Aorta (tissue), 5 donors: Measurements from ENCODE around the gene CADM1. TPM values are rescaled to one million over a fixed set of nuclear protein-coding genes. Genes with fewer than 3 reads are reported as not detected.

Experiments used
- ATAC-seq: fragments of 200-7000 bp; cut with Tn5 transposase; one replicate; pipeline ENCODE4 v1.9.1; 2022; ENCODE audit warnings: moderate library complexity; ENCODE audit not compliant: low FRiP score
- DNase-seq, 2 donors: peaks; one replicate each; pipeline ENCODE4 v3.0.0-alpha.2; 2020
- H3K27ac ChIP-seq, 2 donors: one replicate each; pipeline ENCODE4 v1.5.1; 2013; ENCODE audit warnings: low read length in 2 of 2, mild to moderate bottlenecking in 2 of 2, moderate library complexity in 2 of 2, control low read depth in 1 of 2, inconsistent platforms in 1 of 2, low read depth in 1 of 2
- H3K27me3 ChIP-seq, 2 donors: one replicate each; pipeline ENCODE4 v1.6.1; 2013; ENCODE audit warnings: control low read depth in 1 of 2, low read length in 1 of 2, mild to moderate bottlenecking in 1 of 2, moderate library complexity in 1 of 2; ENCODE audit not compliant: insufficient read depth in 2 of 2, control insufficient read depth in 1 of 2
- H3K36me3 ChIP-seq, 2 donors: one replicate each; pipeline ENCODE4 v1.6.1; 2013; ENCODE audit warnings: control low read depth in 1 of 2, low read length in 1 of 2, mild to moderate bottlenecking in 1 of 2; ENCODE audit not compliant: insufficient read depth in 2 of 2, control insufficient read depth in 1 of 2
- H3K4me1 ChIP-seq, 2 donors: one replicate each; pipeline ENCODE4 v1.6.1; 2013; ENCODE audit warnings: low read length in 2 of 2, control low read depth in 1 of 2, mild to moderate bottlenecking in 1 of 2, moderate library complexity in 1 of 2; ENCODE audit not compliant: insufficient read depth in 2 of 2, control insufficient read depth in 1 of 2
- H3K4me3 ChIP-seq, 2 donors: one replicate each; pipeline ENCODE4 v1.5.1; 2013; ENCODE audit warnings: low read length in 2 of 2, control low read depth in 1 of 2, mild to moderate bottlenecking in 1 of 2
- H3K9me3 ChIP-seq: one replicate; pipeline ENCODE4 v1.6.1; 2013; ENCODE audit warnings: mild to moderate bottlenecking, low read length; ENCODE audit not compliant: control insufficient read depth
- WGBS, 2 donors: extraction: QIAGEN DNeasy Blood & Tissue Kit; methylation state at CpG; one replicate each; pipeline ENCODE4 v1.1.7; 2013; 5-methylcytosine and 5-hydroxymethylcytosine counted together
- intact Hi-C, 2 donors: fragments of 100-400 bp; cut with DNase I; formaldehyde crosslinking; loops; one replicate each; pipeline versions ENCODE4 v1.14.2 to v1.15.0; 2022
- polyA plus RNA-seq, 2 donors: library from polyadenylated mRNA; stranded (reverse); fragments of 200-250 nt; gene quantifications; one replicate each; pipeline ENCODE4 v1.2.3, GENCODE V29; 2013
- total RNA-seq, 2 donors: library from RNA; stranded (reverse); fragmentation: NEBNext Ultra II Directional; extraction: Animal tissue kit (Norgen Biotek cat#: 25700); gene quantifications; one replicate each; pipeline ENCODE4 v1.2.1, GENCODE V29; 2021
- donor health status: healthy with polysubstance abuse.
- donor health status: Bipolar disorder and iron deficiency.
- donor health status: DM: no; HTN: no; CAD: no.
- donor health status: DM: no; HTN: no; CAD: no.
- donor health status: DM: yes; HTN: yes; CAD: no.

The CADM1 gene
- total and polyA plus RNA-seq, 4 donors = 0.26 to 9.8 (median 5.7) TPM

- H3K4me3 ChIP-seq = no peak overlapping the region
- intact Hi-C loops = no loop called here
- H3K36me3 ChIP-seq = no peaks in the 10 kb centered on the region
- 74 to 82% methylated on average over 14 of the region's 14 CpGs for WGBS, 2 donors
- H3K27me3 ChIP-seq = no peaks in the 10 kb centered on the region
- ATAC-seq (no peak), DNase-seq (no peak)
- no peak overlapping the region for H3K27ac ChIP-seq
- no peaks in the 10 kb centered on the region for H3K9me3 ChIP-seq
- H3K4me1 ChIP-seq = no peaks in the 10 kb centered on the region
Observed at GRCh38 chr11:115178705-115179104, 325.5 kb downstream of the CADM1 start.

GRCh38 chr11:115173136-115173535, 331.1 kb downstream of the CADM1 start:
- intact Hi-C loops = no loop called here
- Histone ChIP-seq H3K4me1 (no peaks in the 10 kb centered on the region), H3K36me3 (no peaks in the 10 kb centered on the region), H3K4me3 (no peak overlapping the region), H3K9me3 (no peaks in the 10 kb centered on the region), H3K27ac (no peak overlapping the region), H3K27me3 (no peaks in the 10 kb centered on the region)
- 87 to 88% methylated on average over 19 of the region's 19 CpGs for WGBS, 2 donors
- DNase-seq = no peak
- no peak for ATAC-seq

GRCh38 chr11:115170133-115170815, 333.9 kb downstream of the CADM1 start:
- no peak for ATAC-seq
- WGBS, 2 donors = 56 to 62% methylated on average over 8 of the region's 8 CpGs
- no peaks in the 10 kb centered on the region for H3K9me3 ChIP-seq
- no peak overlapping the region for H3K27ac ChIP-seq
- no peak overlapping the region for H3K4me3 ChIP-seq
- intact Hi-C loops = no loop called here
- H3K4me1 ChIP-seq = no peaks in the 10 kb centered on the region
- H3K27me3 ChIP-seq = no peaks in the 10 kb centered on the region
- no peak for DNase-seq
- no peaks in the 10 kb centered on the region for H3K36me3 ChIP-seq

- 58 to 69% methylated on average over 4 of the region's 4 CpGs for WGBS, 2 donors
- Histone ChIP-seq H3K4me1 (no peaks in the 10 kb centered on the region), H3K4me3 (no peak overlapping the region), H3K9me3 (no peaks in the 10 kb centered on the region), H3K27me3 (no peaks in the 10 kb centered on the region), H3K27ac (no peak overlapping the region), H3K36me3 (no peaks in the 10 kb centered on the region)
- DNase-seq = no peak
- intact Hi-C loops = no loop called here
- ATAC-seq = no peak
Observed at GRCh38 chr11:115169251-115169650, 335.0 kb downstream of the CADM1 start.

GRCh38 chr11:115168686-115169085, 335.5 kb downstream of the CADM1 start:
- H3K4me1 ChIP-seq = no peaks in the 10 kb centered on the region
- ATAC-seq = no peak
- intact Hi-C loops = no loop called here
- H3K36me3 ChIP-seq = no peaks in the 10 kb centered on the region
- no peaks in the 10 kb centered on the region for H3K9me3 ChIP-seq
- H3K4me3 ChIP-seq = no peak overlapping the region
- H3K27ac ChIP-seq = no peak overlapping the region
- DNase-seq = no peak
- 61 to 79% methylated on average over 5 of the region's 5 CpGs for WGBS, 2 donors
- no peaks in the 10 kb centered on the region for H3K27me3 ChIP-seq

- 23 to 24% methylated on average over 9 of the region's 9 CpGs for WGBS, 2 donors
- no peak overlapping the region for H3K27ac ChIP-seq
- no peaks in the 10 kb centered on the region for H3K9me3 ChIP-seq
- ATAC-seq (no peak), DNase-seq (no peak)
- H3K4me1 ChIP-seq = no peaks in the 10 kb centered on the region
- intact Hi-C loops = no loop called here
- H3K4me3 ChIP-seq = no peak overlapping the region
- H3K36me3 ChIP-seq = no peaks in the 10 kb centered on the region
- H3K27me3 ChIP-seq = no peaks in the 10 kb centered on the region
Observed at GRCh38 chr11:115168229-115168671, 336.0 kb downstream of the CADM1 start.

GRCh38 chr11:115167456-115167855, 336.8 kb downstream of the CADM1 start:
- no peak for ATAC-seq
- H3K27me3 ChIP-seq = no peaks in the 10 kb centered on the region
- H3K36me3 ChIP-seq = no peaks in the 10 kb centered on the region
- H3K4me1 ChIP-seq = no peaks in the 10 kb centered on the region
- no peak overlapping the region for H3K4me3 ChIP-seq
- no peak overlapping the region for H3K27ac ChIP-seq
- 62 to 80% methylated on average over 4 of the region's 4 CpGs for WGBS, 2 donors
- H3K9me3 ChIP-seq = no peaks in the 10 kb centered on the region
- intact Hi-C loops = no loop called here
- no peak for DNase-seq

- H3K4me3 ChIP-seq = no peak overlapping the region
- no peaks in the 10 kb centered on the region for H3K27me3 ChIP-seq
- no peak overlapping the region for H3K27ac ChIP-seq
- no peaks in the 10 kb centered on the region for H3K9me3 ChIP-seq
- H3K4me1 ChIP-seq = no peaks in the 10 kb centered on the region
- ATAC-seq = no peak
- WGBS, 2 donors = 67 to 76% methylated on average over 6 of the region's 6 CpGs
- no peaks in the 10 kb centered on the region for H3K36me3 ChIP-seq
- no peak for DNase-seq
- intact Hi-C loops = no loop called here
Observed at GRCh38 chr11:115166820-115167219, 337.4 kb downstream of the CADM1 start.

GRCh38 chr11:115164774-115165173, 339.4 kb downstream of the CADM1 start:
- H3K27me3 ChIP-seq = no peaks in the 10 kb centered on the region
- 50 to 64% methylated on average over 6 of the region's 6 CpGs for WGBS, 2 donors
- peaks cover 2% of the 10 kb centered on the region for H3K9me3 ChIP-seq
- DNase-seq = no peak
- no peak overlapping the region for H3K4me3 ChIP-seq
- no peak overlapping the region for H3K27ac ChIP-seq
- H3K36me3 ChIP-seq = no peaks in the 10 kb centered on the region
- intact Hi-C loops = no loop called here
- H3K4me1 ChIP-seq = no peaks in the 10 kb centered on the region
- ATAC-seq = no peak
